Measurements from ENCODE around the gene ESRRA. TPM values are rescaled to one million over a fixed set of nuclear protein-coding genes. Genes with fewer than 3 reads are reported as not detected.

Gene ESRRA
- total RNA-seq, 1 experiment from 2014 or later: 63.4 TPM

DNA sequence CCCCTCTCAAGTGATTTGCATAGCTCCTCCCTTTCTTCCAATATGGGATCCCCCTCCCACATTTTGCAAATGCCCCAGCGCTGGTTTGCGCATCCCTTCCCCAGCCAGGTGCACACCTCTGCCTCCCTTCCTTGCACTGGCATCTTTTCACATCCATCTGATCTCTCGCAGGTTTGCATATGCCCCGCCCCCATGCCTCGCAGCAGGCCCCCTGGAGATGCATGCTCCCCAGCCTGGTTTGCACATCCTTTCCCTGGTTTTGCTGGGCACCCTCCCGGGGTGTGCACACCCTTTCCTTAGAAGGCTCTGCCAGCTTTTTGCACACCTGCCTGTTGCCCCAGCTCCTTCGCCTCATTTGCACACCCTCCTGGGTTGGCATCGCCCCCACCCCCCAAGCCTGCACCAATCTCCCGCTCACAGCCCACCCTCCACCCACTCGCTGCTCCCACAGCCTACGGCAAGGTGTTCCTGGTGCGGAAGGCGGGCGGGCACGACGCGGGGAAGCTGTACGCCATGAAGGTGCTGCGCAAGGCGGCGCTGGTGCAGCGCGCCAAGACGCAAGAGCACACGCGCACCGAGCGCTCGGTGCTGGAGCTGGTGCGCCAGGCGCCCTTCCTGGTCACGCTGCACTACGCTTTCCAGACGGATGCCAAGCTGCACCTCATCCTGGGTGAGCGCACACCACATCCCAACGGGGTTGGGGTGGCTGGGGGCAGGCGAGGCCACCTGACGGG, 54.6 kb downstream of the ESRRA start:
- peak overlapping the region; percentile 82 for H3K4me3 Mint-ChIP-seq (ENCODE audit: unreplicated experiment)
- TF ChIP-seq, protein P1, sequence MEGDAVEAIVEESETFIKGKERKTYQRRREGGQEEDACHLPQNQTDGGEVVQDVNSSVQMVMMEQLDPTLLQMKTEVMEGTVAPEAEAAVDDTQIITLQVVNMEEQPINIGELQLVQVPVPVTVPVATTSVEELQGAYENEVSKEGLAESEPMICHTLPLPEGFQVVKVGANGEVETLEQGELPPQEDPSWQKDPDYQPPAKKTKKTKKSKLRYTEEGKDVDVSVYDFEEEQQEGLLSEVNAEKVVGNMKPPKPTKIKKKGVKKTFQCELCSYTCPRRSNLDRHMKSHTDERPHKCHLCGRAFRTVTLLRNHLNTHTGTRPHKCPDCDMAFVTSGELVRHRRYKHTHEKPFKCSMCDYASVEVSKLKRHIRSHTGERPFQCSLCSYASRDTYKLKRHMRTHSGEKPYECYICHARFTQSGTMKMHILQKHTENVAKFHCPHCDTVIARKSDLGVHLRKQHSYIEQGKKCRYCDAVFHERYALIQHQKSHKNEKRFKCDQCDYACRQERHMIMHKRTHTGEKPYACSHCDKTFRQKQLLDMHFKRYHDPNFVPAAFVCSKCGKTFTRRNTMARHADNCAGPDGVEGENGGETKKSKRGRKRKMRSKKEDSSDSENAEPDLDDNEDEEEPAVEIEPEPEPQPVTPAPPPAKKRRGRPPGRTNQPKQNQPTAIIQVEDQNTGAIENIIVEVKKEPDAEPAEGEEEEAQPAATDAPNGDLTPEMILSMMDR (IDR thresholded peaks at IDR 0.05; ENCODE audit: unreplicated experiment): no peak
- H3K27ac Mint-ChIP-seq (ENCODE audit: low read depth, unreplicated experiment): peak overlapping the region; percentile 8
- no peak for DNase-seq (ENCODE audit: unreplicated experiment)
- intact Hi-C loops (cut with micrococcal nuclease): loop anchor here (5.0 kb wide), 2 partner anchors 108 to 292 kb away; partner anchors contain the start of gene PLCB3
- H3K27me3 Mint-ChIP-seq (ENCODE audit: insufficient read depth, unreplicated experiment): no peaks in the 10 kb centered on the region
- H3K4me1 Mint-ChIP-seq (ENCODE audit: insufficient read depth, unreplicated experiment): peaks cover 33% of the 10 kb centered on the region
- ChIA-PET POLR2A (interaction anchor here (0.6 to 2.9 kb wide), 10 partner anchors 11 to 556 kb away, joined by 3 to 33 read pairs (median 4); partner anchors contain the start of genes PPP1R14B, PRDX5 and TRMT112), CTCF (interaction anchor here (0.6 to 8.4 kb wide), 10 partner anchors 27 to 1840 kb away, joined by 3 to 148 read pairs (median 4); partner anchors contain the start of genes PRDX5 and TRMT112)
- H3K36me3 Mint-ChIP-seq (ENCODE audit: insufficient read depth, unreplicated experiment): peaks cover 32% of the 10 kb centered on the region
- H3K9me3 Mint-ChIP-seq (ENCODE audit: unreplicated experiment): no peaks in the 10 kb centered on the region
- BruUV-seq (replicated peaks): no TSS peak

DNA sequence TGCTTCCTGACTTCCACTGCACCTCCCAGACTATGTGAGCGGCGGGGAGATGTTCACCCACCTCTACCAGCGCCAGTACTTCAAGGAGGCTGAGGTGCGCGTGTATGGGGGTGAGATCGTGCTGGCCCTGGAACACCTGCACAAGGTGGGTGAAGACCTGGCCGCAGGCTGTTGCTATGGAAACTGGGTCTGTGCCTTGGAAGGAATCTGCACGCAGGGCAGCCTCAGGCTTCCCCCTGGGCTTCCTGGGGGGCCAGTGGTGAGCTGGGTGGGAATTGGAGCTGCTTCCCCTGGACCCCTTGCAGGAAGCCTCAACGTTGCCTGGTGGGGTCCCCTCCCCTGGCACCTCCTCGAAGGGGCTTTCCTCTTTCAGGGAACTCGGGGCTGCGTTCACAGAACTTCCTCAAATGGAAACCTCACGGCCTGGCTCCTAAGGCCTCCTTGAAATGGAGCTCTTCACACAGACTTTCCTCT, 55.2 kb downstream of the ESRRA start:
- ChIA-PET CTCF (interaction anchor here (0.6 to 3.2 kb wide), 8 partner anchors 37 to 298 kb away, joined by 3 to 17 read pairs (median 4); no protein-coding TSS in a partner anchor), POLR2A (interaction anchor here (0.6 to 2.1 kb wide), 6 partner anchors 12 to 556 kb away, joined by 3 to 9 read pairs (median 4); partner anchors contain the start of gene PPP1R14B)
- intact Hi-C loops (cut with micrococcal nuclease): no loop called here
- BruUV-seq (replicated peaks): no TSS peak
- Mint-ChIP-seq H3K9me3 (ENCODE audit: unreplicated experiment) (no peaks in the 10 kb centered on the region), H3K4me1 (ENCODE audit: insufficient read depth, unreplicated experiment) (peaks cover 27% of the 10 kb centered on the region), H3K4me3 (ENCODE audit: unreplicated experiment) (peak overlapping the region; percentile 82), H3K27me3 (ENCODE audit: insufficient read depth, unreplicated experiment) (no peaks in the 10 kb centered on the region), H3K36me3 (ENCODE audit: insufficient read depth, unreplicated experiment) (peaks cover 33% of the 10 kb centered on the region), H3K27ac (ENCODE audit: low read depth, unreplicated experiment) (peak overlapping the region; percentile 8)
- DNase-seq (ENCODE audit: unreplicated experiment): no peak
- TF ChIP-seq, protein P1 (IDR thresholded peaks at IDR 0.05; ENCODE audit: unreplicated experiment): no peak

DNA sequence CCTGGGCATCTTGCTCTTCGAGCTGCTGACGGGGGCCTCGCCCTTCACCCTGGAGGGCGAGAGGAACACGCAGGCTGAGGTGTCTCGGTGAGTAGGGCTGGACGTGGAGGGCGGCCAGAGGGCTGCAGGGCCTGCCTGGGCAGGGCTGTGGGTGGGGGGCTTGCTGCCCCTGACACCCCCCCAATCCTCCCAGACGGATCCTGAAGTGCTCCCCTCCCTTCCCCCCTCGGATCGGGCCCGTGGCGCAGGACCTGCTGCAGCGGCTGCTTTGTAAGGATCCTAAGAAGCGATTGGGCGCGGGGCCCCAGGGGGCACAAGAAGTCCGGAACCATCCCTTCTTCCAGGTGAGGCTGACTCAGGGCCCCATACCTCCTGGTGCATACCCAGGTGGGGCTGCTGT, 56.3 kb downstream of the ESRRA start:
- Mint-ChIP-seq H3K9me3 (ENCODE audit: unreplicated experiment) (no peaks in the 10 kb centered on the region), H3K4me1 (ENCODE audit: insufficient read depth, unreplicated experiment) (peaks cover 22% of the 10 kb centered on the region), H3K4me3 (ENCODE audit: unreplicated experiment) (no peak overlapping the region), H3K36me3 (ENCODE audit: insufficient read depth, unreplicated experiment) (peaks cover 45% of the 10 kb centered on the region), H3K27me3 (ENCODE audit: insufficient read depth, unreplicated experiment) (no peaks in the 10 kb centered on the region), H3K27ac (ENCODE audit: low read depth, unreplicated experiment) (no peak overlapping the region)
- ChIA-PET POLR2A (no interaction called here), CTCF (interaction anchor here (0.8 kb wide), 1 partner anchor 57 kb away, joined by 3 read pairs; no protein-coding TSS in a partner anchor)
- no peak for DNase-seq (ENCODE audit: unreplicated experiment)
- no TSS peak for BruUV-seq (replicated peaks)
- intact Hi-C loops (cut with micrococcal nuclease): no loop called here
- TF ChIP-seq, protein P1 (IDR thresholded peaks at IDR 0.05; ENCODE audit: unreplicated experiment): no peak

DNA sequence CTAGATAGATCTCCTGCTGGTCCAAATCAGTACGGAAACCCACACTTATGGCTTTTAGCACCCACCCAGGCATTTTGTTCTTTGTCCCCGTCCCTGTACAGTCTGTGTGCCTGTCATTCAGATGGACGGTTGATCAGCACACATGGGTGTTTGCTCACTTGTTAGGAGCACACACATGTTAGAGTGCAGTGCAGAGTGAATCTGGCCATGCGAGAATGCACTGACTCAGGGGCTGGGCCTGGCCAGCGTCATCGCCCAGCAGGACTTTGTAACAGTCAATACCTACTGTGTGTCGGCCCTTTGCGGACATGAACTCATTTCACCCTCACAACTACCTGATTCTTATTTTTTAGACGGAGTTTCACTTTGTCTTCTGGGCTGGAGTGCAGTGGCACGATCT, 57.0 kb downstream of the ESRRA start:
- DNase-seq (ENCODE audit: unreplicated experiment): no peak
- POLR2A ChIA-PET: no interaction called here
- intact Hi-C loops (cut with micrococcal nuclease): no loop called here
- CTCF ChIA-PET: no interaction called here
- no peak overlapping the region for H3K4me3 Mint-ChIP-seq (ENCODE audit: unreplicated experiment)
- peaks cover 20% of the 10 kb centered on the region for H3K4me1 Mint-ChIP-seq (ENCODE audit: insufficient read depth, unreplicated experiment)
- no TSS peak for BruUV-seq (replicated peaks)
- H3K27ac Mint-ChIP-seq (ENCODE audit: low read depth, unreplicated experiment): no peak overlapping the region
- H3K27me3 Mint-ChIP-seq (ENCODE audit: insufficient read depth, unreplicated experiment): no peaks in the 10 kb centered on the region
- TF ChIP-seq, protein P1 (IDR thresholded peaks at IDR 0.05; ENCODE audit: unreplicated experiment): no peak
- H3K9me3 Mint-ChIP-seq (ENCODE audit: unreplicated experiment): no peaks in the 10 kb centered on the region
- peaks cover 50% of the 10 kb centered on the region for H3K36me3 Mint-ChIP-seq (ENCODE audit: insufficient read depth, unreplicated experiment)
